GM12865 (cell line): ENCODE results near the gene LCE3E.

ENCODE experiments used
- DNase-seq: peaks from one replicate; pipeline ENCODE4 v3.0.0; 2010; ENCODE audit warnings: low read depth
- H3K4me3 ChIP-seq: 2 replicates; pipeline ENCODE4 v1.5.1; 2011; ENCODE audit warnings: mild to moderate bottlenecking, low read depth, low read length, control low read depth
- CTCF ChIP-seq: IDR thresholded peaks from 2 replicates; pipeline ENCODE4 v1.5.1; 2011; ENCODE audit warnings: low read length, control low read depth, low read depth, inconsistent platforms; ENCODE audit not compliant: insufficient read depth; ENCODE audit errors: missing control alignments

The LCE3E gene

GRCh38 chr1:152537496-152537895 lies 29.1 kb downstream of the LCE3E start:
- no peak for TF ChIP-seq CTCF
- DNase-seq = no peak
- H3K4me3 ChIP-seq = no peak overlapping the region

GRCh38 chr1:152535774-152536173 lies 30.8 kb downstream of the LCE3E start:
- no peak for TF ChIP-seq CTCF
- no peak overlapping the region for H3K4me3 ChIP-seq

GRCh38 chr1:152533327-152533938 lies 33.1 kb downstream of the LCE3E start:
- peak; percentile 46 for DNase-seq

More at GRCh38 chr1:152535774-152536173, 30.8 kb downstream of the LCE3E start:
- no peak for DNase-seq

GRCh38 chr1:152525080-152525641 lies 41.4 kb downstream of the LCE3E start:
- no peak for TF ChIP-seq CTCF
- H3K4me3 ChIP-seq = no peak overlapping the region
- DNase-seq = no peak

More at GRCh38 chr1:152533327-152533938, 33.1 kb downstream of the LCE3E start:
- TF ChIP-seq CTCF = peak; percentile 73
- no peak overlapping the region for H3K4me3 ChIP-seq

- no peak overlapping the region for H3K4me3 ChIP-seq
- DNase-seq = no peak
- TF ChIP-seq CTCF = no peak
Observed at GRCh38 chr1:152520561-152521090, 46.0 kb downstream of the LCE3E start.

GRCh38 chr1:152519851-152520250 lies 46.7 kb downstream of the LCE3E start:
- no peak for TF ChIP-seq CTCF
- no peak overlapping the region for H3K4me3 ChIP-seq
- no peak for DNase-seq
